Sigmoid colon (tissue), 4 donors: ENCODE results near the gene USP40.

Experiments used
- CTCF ChIP-seq, 4 experiments: fragments of 450-650 bp in 3 of 4; fragments of 200-600 bp in 1 of 4; IDR thresholded peaks; one replicate each; pipeline ENCODE4 v1.5.1; 2016 to 2019; ENCODE audit warnings: antibody characterized with exemption in 4 of 4, mild to moderate bottlenecking in 3 of 4, moderate library complexity in 2 of 4
- POLR2AphosphoS5 ChIP-seq, 4 donors: sonication (generic); formaldehyde crosslinking; IDR thresholded peaks; one replicate each; pipeline ENCODE4 v1.6.1; 2017; ENCODE audit warnings: antibody characterized with exemption in 4 of 4

DNA sequence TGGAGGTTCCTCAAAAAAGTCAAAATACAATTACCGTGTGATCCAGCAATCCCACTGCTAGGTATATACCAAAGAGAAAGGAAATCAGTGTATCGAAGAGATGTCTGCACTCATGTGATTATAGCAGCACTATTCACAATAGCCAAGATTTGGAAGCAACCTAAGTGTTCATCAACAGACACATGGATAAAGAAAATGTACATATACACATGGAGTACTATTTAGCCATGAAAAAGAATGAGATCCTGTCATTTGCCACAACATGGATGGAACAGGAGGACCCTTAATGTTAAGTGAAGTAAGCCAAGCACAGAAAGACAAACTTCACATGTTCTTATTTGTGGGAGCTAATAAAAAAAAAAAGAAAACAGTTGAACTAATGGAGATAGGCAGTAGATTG is 133.6 kb downstream of the USP40 start:
- TF ChIP-seq CTCF (IDR thresholded peaks at IDR 0.05) (no peak), POLR2AphosphoS5 (IDR thresholded peaks at IDR 0.05) (no peak)
